Measurements from ENCODE around the gene BTNL9. TPM values are rescaled to one million over a fixed set of nuclear protein-coding genes. Genes with fewer than 3 reads are reported as not detected.

Gene BTNL9
- total RNA-seq, 1 donor from 2014 or later, result not detected

DNA sequence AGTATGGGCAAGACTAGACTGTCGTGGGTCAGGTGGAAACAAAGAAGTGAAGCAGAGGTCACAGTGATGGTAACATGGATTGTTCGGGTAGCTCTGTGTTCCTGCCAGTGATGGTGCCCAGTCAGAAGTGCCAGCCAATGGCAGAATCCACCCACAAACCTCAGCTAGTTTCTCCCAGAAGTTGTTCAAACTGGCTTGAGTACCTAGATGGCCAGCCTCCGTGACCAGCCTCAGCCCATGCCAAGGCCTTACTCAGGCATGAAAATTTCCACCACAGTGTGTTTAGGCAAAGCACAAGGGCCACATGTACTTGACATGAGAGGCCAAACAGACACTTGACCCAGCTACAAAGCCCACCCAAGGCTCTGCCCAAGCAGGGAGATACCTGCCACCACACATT is 19.4 kb upstream of the BTNL9 start:
- H3K4me3 ChIP-seq (ENCODE audit: low read depth, low read length), result no peak overlapping the region
- TF ChIP-seq, protein P1, sequence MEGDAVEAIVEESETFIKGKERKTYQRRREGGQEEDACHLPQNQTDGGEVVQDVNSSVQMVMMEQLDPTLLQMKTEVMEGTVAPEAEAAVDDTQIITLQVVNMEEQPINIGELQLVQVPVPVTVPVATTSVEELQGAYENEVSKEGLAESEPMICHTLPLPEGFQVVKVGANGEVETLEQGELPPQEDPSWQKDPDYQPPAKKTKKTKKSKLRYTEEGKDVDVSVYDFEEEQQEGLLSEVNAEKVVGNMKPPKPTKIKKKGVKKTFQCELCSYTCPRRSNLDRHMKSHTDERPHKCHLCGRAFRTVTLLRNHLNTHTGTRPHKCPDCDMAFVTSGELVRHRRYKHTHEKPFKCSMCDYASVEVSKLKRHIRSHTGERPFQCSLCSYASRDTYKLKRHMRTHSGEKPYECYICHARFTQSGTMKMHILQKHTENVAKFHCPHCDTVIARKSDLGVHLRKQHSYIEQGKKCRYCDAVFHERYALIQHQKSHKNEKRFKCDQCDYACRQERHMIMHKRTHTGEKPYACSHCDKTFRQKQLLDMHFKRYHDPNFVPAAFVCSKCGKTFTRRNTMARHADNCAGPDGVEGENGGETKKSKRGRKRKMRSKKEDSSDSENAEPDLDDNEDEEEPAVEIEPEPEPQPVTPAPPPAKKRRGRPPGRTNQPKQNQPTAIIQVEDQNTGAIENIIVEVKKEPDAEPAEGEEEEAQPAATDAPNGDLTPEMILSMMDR (conservative IDR thresholded peaks at IDR 0.05; ENCODE audit: low read depth, low read length), result no peak
- no peak for DNase-seq (ENCODE audit: low read depth)

DNA sequence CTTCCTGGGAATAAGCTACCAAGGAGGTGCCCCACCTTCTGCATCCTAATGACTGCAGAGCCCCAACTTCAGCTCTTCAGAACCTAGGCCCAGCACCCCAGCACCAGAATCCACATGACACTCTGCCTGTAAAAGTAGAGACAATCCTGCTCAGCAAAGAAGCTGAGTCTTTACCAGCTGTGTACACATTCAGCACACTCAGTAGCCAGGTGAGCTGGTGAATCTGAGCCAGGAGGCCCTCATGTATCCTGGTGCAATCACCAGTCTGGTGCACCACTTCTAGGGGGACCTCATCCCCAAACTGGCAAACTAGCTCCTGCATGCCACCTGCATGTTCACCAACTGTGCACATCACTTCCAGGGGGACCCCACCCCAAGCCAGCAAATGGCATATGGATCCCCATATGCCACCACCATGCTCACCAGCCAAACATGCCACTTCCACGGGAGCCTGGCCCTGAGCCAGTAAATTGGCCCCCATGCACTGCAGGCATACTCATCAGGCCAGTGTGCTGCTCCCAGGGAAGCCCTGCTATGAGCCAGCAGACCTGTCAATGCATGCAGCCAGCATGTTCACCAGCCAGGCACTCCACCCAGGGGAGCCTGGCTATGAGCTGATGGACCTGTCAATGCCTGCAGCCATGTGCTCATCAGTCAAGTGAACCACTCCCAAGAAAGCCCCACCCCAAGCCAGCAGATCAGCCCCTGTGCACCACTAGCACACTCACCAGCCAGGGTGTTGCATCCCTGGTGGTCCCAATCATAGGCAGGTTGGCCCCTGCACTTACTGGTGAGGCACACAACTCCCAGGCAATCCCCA is 15.6 kb upstream of the BTNL9 start:
- DNase-seq (ENCODE audit: low read depth), result no peak
- H3K4me3 ChIP-seq (ENCODE audit: low read depth, low read length), result no peak overlapping the region
- TF ChIP-seq, protein P1 (conservative IDR thresholded peaks at IDR 0.05; ENCODE audit: low read depth, low read length), result no peak

DNA sequence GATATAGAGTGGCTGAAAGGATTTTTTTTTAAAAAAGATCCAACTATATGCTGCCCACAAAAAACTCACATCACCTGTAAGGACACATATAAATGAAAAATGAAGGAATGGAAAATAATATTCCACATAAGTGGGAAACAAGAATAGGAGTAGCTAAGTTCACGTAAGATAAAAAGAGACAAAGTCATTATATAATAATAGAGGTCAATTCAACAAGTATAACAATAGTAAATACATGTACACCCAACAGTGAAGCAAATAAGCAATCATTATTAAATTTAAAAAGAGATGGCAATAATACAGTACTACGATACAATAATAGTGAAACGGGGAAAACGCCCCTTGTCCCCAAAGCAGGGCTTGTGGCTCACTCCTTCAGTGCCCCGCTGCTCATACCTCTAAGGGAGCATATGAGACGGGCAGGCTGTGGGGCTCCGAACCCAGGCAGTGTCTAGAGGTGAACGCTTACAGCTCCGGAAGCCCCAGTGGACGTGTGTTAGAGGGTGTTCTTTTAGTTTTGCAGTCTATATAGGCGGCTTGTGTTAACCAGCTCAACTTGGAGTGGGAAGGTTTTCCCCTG is 12.5 kb upstream of the BTNL9 start:
- H3K4me3 ChIP-seq (ENCODE audit: low read depth, low read length), result no peak overlapping the region
- no peak for DNase-seq (ENCODE audit: low read depth)
- TF ChIP-seq, protein P1 (conservative IDR thresholded peaks at IDR 0.05; ENCODE audit: low read depth, low read length), result no peak

DNA sequence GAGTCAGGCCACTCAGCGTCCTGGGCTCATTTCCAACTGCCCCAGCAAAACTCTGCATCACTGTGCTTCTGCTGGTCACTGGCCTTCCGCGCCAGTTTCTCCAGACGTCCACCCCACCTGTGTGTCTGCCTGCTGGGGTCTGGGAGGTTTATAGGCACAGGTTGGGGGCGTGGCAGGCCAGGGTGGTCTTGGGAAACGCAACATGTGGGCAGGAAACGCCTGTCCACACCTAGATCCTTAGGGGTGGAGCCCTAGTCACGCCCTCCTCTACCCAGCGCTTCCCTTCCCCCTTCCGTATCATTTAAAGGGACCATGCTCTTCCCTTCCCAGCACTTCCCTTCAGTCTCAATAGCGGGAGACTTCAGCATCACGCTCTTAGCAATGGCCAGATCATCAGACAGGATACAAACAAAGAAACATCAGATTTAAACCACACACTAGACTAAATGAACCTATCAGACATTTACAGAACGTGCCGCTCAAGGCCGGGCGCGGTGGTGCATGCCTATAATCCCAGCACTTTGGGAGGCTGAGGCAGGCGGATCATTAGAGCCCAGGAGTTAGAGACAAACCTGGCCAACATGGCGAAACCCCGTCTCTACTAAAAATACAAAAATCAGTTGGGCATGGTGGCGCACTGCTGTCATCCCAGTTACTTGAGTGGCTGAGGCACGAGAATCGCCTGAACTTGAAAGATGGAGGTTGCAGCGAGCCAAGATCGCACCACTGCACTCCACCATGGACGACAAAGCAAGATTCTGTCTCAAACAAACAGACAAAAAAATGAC is 11.8 kb upstream of the BTNL9 start:
- DNase-seq (ENCODE audit: low read depth), result no peak
- H3K4me3 ChIP-seq (ENCODE audit: low read depth, low read length), result no peak overlapping the region
- TF ChIP-seq, protein P1 (conservative IDR thresholded peaks at IDR 0.05; ENCODE audit: low read depth, low read length), result no peak

DNA sequence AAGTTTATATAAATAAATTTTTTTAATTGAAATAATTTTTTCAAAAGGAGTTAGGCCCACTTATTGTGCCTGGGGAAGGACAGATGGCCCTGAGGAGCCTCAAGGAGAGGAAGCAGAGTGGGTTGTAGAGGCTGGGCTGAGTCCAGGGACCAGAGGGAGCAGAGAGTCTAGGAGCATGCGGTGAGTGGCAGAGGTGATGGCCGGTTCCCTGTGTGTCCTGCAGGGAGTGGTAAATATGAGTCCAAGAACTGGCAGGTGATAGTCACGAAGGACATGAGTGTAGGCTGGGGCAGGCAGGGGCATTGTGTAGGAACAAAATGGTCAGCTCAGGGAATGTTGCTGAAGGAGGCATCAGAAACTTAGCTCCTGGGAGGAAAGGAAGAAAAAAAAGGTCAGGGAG is 8.3 kb upstream of the BTNL9 start:
- TF ChIP-seq, protein P1 (conservative IDR thresholded peaks at IDR 0.05; ENCODE audit: low read depth, low read length), result no peak
- H3K4me3 ChIP-seq (ENCODE audit: low read depth, low read length), result no peak overlapping the region
- no peak for DNase-seq (ENCODE audit: low read depth)

DNA sequence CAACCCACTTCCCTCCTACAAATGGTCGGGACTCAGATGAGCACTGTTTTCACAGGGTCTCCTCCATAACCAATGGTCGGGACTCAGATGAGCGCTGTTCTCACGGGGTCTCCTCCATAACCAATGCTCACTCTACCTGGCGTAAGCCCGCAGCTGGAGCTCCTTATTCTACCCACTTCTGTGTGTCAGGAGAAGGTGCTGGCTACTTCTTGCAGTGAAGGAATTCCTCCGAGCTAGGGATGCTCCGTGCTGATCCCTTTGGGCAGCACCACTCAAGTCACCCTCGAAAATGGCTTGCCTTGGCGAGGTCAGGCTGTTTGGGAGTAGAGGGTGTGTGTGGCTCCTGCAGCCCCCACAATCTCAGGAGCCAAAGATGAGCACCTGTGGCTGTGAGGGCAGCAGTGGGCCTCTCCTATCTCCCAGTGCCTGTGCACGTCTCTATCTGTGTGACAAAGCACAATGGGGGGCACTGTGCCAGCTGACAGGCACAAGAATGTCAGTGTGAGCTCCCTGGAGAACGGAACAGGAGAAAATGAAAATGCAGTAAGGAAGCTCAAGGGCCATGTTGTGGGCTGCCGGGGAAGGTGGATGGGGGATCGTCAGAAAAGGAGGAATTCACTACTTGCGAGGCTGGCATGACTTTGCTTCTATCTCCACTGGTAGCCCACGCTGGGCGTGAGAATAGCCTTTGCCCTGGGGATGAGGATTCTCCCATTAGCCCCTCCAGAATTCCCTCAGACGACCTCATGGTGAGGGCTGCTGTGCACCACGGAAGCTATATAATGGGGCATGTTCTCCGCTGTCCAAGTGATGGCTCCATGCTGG is 3.9 kb upstream of the BTNL9 start:
- no peak overlapping the region for H3K4me3 ChIP-seq (ENCODE audit: low read depth, low read length)
- DNase-seq (ENCODE audit: low read depth), result no peak
- TF ChIP-seq, protein P1 (conservative IDR thresholded peaks at IDR 0.05; ENCODE audit: low read depth, low read length), result no peak
